IgD-negative memory B cell (primary cell): Measurements from ENCODE around the gene ZNF205. TPM values are rescaled to one million over a fixed set of nuclear protein-coding genes. Genes with fewer than 3 reads are reported as not detected.

Source experiments
- H3K27ac Mint-ChIP-seq, 3 donors: one replicate each; pipeline ENCODE4 v1.8.0; 2020 to 2022; ENCODE audit warnings: mild to moderate bottlenecking in 3 of 3, mixed read lengths in 3 of 3, moderate library complexity in 1 of 3
- H3K27me3 Mint-ChIP-seq: one replicate; pipeline ENCODE4 v1.8.0; 2021; ENCODE audit warnings: mixed read lengths
- H3K36me3 Mint-ChIP-seq: one replicate; pipeline ENCODE4 v1.8.0; 2020; ENCODE audit warnings: mild to moderate bottlenecking, mixed read lengths
- H3K4me1 Mint-ChIP-seq, 3 donors: one replicate each; pipeline ENCODE4 v1.8.0; 2020 to 2022; ENCODE audit warnings: mixed read lengths in 3 of 3, mild to moderate bottlenecking in 1 of 3
- H3K4me3 Mint-ChIP-seq, 4 donors: one replicate each; pipeline ENCODE4 v1.8.0; 2020 to 2022; ENCODE audit warnings: mild to moderate bottlenecking in 4 of 4, mixed read lengths in 4 of 4, moderate library complexity in 3 of 4
- H3K9me3 Mint-ChIP-seq, 3 donors: one replicate each; pipeline ENCODE4 v1.8.0; 2020 to 2021; ENCODE audit warnings: mixed read lengths in 3 of 3, mild to moderate bottlenecking in 1 of 3
- polyA plus RNA-seq: library from polyadenylated mRNA; unstranded; fragments of 300-500 nt; fragmentation: Illumina TruSeq; gene quantifications from one replicate; pipeline ENCODE4 v1.2.3, GENCODE V29; 2021

ZNF205 gene
- polyA plus RNA-seq, 1 donor from 2014 or later = not detected

DNA sequence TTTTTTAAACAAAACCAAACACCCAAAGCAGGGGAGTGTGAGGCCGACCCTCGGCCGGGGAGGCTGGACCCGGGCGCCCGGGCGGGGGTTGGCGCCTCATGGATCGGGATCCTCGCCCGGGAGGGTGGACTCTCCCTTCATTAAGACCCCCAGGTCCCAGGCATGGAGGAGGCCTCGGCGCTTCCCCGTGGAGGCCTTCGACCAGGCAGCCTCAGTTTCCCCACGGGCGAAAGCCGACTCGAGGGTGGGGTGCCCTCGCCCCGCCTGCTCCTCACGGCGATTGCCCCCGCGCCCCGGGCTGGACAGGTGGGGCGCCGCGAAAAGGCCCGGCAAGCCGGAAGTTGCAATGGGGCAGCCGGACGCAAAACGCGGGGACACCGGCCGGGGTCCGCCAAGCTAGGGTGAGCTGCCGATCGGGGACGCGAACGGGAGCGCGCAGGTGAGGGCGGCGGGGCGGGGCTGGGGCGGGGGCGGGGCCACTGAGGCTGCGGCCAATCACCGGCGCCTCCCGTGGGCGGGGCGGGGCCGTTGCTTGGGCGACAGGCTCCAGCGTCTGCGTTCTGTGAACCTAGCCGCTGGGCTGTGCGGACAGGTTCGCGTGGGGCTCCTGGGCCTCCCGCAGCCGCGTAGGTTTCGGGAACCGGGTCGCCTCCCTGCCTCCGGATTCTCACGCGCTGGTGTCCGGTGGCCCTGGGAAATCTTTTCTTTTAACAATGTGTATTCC, 6.0 kb upstream of the ZNF205 start:
- Mint-ChIP-seq H3K27ac (peak overlapping the region; percentile 45 to 86 (median 84)), H3K9me3 (no peaks in the 10 kb centered on the region), H3K27me3 (no peaks in the 10 kb centered on the region), H3K4me1 (peaks cover 9 to 28% (median 13%) of the 10 kb centered on the region in 3 donors), H3K36me3 (no peaks in the 10 kb centered on the region), H3K4me3 (peak overlapping the region; percentile 78 to 91 (median 88))

DNA sequence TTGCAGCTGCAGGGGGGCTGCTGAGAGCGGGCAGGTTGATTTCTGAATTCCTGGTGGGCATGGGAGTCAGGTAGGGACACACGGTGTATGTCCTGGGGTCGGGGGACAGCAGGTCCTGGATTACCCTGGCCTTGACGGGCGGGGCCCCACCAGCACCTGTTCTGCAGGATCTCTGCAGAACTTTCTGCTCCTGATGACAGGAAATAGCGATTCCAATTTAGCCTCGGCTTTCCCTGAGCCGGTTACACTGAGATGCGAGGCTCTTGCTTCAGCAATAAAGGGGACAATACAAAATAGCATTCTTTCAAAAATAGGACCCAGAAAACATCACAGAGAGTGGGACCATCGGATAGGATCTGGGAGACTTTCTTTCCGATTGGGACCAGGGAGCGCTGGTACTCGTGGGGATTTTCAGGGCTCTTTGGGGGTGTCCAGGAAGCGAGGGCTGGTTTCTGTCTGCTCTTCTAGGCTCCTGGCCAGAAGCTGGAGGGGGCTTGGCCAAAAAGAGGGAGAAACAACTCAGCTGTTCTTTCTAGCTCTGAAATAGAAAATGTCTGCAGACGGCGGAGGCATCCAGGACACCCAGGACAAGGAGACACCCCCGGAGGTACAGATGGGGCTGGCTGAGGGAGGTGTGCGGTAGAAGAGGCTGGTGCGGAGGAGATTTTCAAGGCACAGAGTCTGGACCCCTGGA, 642 bp downstream of the ZNF205 start:
- Mint-ChIP-seq H3K27me3 (peaks cover 8% of the 10 kb centered on the region), H3K4me3 (peak overlapping the region in 1 of 4 donors; percentile 9), H3K4me1 (peaks cover 0 to 1% (median 0%) of the 10 kb centered on the region in 3 donors), H3K36me3 (peaks cover 2% of the 10 kb centered on the region), H3K9me3 (no peaks in the 10 kb centered on the region), H3K27ac (no peak overlapping the region)

DNA sequence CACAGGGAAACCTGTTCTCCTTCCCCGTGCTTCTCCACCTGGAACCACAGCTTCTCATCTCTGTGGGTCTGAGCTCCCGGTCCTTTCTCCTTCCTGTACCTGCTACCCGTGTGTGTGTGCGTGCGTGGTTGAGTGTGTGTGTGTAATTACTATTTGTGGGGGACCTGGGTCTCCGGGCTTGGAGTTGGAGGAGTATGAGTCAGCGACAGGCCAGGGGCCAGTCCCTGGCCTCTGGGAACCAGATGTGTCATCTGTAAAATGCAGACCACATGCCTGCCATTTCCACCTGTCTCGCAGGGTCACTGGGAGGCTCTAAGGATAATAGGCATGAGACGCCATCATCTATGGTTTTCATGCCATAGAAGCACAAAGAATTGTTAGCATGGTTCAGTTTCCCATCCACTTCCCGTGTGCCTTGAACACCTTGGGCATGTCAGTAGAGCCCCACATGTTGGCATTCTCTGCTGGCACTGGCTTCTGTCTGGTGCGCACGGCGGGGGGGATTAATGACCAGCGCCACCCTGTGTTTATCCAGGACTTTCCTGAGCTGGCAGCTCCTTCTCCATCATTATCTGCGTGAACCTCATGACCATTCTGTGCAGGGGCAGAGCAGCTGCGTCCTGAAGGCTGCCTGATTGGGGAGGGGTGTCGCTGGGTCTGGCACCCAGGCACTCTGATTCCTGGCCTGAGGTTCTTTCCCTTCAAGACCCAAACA, 1.5 kb downstream of the ZNF205 start:
- Mint-ChIP-seq H3K4me1 (peaks cover 0 to 1% (median 0%) of the 10 kb centered on the region in 3 donors), H3K27ac (peak overlapping the region in 1 of 3 donors; percentile 71), H3K4me3 (peak overlapping the region in 1 of 4 donors; percentile 53), H3K36me3 (peaks cover 2% of the 10 kb centered on the region), H3K27me3 (peaks cover 8% of the 10 kb centered on the region), H3K9me3 (no peaks in the 10 kb centered on the region)

DNA sequence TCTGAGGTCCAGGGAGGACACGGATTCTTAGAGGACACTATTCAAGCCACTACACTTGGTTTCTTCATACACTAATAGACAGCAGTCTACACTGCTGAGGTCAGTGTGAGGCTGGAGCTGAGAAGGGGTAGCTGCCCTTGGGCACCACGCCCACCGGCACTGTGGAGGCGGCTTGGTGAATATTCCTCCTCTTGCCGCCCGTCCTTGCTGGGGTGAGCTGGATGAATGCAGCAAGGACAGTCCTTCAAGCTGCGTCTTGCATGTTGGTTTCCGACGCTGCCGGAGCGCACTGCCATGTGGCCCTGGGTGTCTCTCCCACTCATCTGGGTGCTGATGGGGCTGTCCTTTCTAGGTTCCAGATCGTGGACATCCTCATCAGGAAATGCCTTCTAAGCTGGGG, 2.6 kb downstream of the ZNF205 start:
- no peaks in the 10 kb centered on the region for H3K9me3 Mint-ChIP-seq
- peaks cover 0 to 1% (median 0%) of the 10 kb centered on the region in 3 donors for H3K4me1 Mint-ChIP-seq
- H3K36me3 Mint-ChIP-seq = peaks cover 2% of the 10 kb centered on the region
- peaks cover 8% of the 10 kb centered on the region for H3K27me3 Mint-ChIP-seq
- no peak overlapping the region for H3K27ac Mint-ChIP-seq
- H3K4me3 Mint-ChIP-seq = no peak overlapping the region

DNA sequence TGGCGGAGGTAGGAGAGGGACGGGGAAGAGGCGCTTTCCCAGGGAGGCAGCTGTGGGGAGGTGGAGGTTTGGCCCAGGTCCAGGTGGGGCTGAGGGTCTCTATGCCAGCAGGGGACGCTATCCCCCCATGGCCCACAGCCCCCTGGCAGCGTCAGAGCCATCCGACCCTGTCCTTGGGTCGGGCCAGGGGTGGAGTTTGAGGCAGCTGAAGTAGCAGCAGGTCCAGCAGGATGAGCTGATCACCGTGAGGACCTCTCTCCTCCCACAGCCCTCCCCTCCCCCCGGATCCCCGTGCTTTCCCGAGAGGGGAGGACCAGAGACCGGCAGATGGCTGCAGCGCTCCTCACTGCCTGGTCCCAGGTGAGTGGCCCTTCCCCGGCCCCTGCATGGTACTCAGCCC, 3.2 kb downstream of the ZNF205 start:
- Mint-ChIP-seq H3K27me3 (peaks cover 8% of the 10 kb centered on the region), H3K36me3 (peaks cover 2% of the 10 kb centered on the region), H3K4me1 (peaks cover 0 to 1% (median 0%) of the 10 kb centered on the region in 3 donors), H3K9me3 (no peaks in the 10 kb centered on the region), H3K4me3 (no peak overlapping the region), H3K27ac (no peak overlapping the region)

DNA sequence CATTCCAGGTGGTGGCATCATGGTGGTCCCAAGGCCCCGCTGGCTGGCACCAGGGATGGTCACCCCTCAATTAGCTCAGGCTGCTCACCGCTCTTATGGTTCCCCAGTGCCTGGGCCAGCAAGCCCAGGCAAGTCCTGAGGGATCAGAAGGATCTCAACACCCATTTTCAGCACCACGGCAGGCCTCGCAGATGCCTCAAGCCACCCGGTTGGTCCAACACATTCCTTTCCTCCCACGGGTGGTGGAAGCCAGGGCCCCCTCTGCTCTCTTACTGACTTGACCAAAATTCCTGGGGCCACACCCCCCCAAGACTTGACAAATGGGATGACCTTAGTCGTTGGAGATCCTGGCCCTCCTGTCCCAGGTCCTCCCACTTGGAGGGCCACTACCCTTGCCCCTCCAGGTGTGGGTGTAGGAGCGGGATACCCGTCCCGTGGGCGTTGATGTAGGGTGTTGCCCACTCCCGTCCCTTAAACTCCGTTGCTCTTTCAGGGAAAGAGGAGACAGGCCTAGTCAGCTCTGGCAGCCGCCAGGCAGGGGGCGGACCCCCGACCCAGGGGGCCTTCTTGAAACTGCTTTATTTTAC, 5.9 kb downstream of the ZNF205 start:
- Mint-ChIP-seq H3K9me3 (no peaks in the 10 kb centered on the region), H3K27me3 (no peaks in the 10 kb centered on the region), H3K4me3 (no peak overlapping the region), H3K4me1 (peaks cover 0 to 1% (median 1%) of the 10 kb centered on the region in 3 donors), H3K36me3 (peaks cover 2% of the 10 kb centered on the region), H3K27ac (no peak overlapping the region)

DNA sequence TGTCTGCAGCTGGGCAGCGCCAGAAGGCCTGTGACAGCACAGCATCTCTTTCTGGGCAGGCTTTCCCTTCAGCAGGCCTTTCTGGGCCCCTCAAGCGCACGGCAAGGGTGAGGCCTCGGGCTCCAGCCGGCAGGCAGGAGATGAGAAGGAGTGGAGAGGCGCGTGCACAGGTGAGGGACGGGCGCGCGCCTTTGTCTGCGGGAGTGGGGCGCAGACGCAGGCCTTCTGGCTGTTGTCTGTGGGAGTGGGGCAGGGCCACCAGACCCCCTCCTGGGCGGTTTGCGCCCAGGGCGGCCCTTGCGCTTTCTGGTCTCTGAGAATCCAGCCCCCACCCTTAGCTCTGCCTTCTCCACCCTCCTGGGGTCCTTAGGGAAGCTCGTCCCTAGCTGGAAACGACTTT, 6.5 kb downstream of the ZNF205 start:
- Mint-ChIP-seq H3K4me1 (peaks cover 0 to 6% (median 5%) of the 10 kb centered on the region in 3 donors), H3K4me3 (no peak overlapping the region), H3K27ac (no peak overlapping the region), H3K9me3 (no peaks in the 10 kb centered on the region), H3K27me3 (no peaks in the 10 kb centered on the region), H3K36me3 (peaks cover 2% of the 10 kb centered on the region)

DNA sequence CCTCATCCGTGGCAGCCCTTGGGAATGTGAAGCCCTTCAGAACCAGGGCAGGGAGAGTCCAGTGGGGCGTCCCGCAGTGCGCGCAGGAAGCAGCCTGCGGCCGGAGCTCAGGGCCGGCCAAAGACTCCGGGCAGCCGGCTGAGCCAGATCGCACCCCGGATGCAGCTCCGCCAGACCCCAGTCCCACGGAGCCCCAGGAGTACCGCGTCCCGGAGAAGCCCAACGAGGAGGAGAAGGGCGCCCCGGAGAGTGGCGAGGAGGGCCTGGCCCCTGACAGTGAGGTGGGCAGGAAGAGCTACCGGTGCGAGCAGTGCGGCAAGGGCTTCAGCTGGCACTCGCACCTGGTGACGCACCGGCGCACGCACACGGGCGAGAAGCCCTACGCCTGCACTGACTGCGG, 6.9 kb downstream of the ZNF205 start:
- Mint-ChIP-seq H3K27me3 (no peaks in the 10 kb centered on the region), H3K27ac (no peak overlapping the region), H3K9me3 (no peaks in the 10 kb centered on the region), H3K4me1 (peaks cover 2 to 6% (median 5%) of the 10 kb centered on the region in 3 donors), H3K36me3 (peaks cover 2% of the 10 kb centered on the region), H3K4me3 (no peak overlapping the region)

DNA sequence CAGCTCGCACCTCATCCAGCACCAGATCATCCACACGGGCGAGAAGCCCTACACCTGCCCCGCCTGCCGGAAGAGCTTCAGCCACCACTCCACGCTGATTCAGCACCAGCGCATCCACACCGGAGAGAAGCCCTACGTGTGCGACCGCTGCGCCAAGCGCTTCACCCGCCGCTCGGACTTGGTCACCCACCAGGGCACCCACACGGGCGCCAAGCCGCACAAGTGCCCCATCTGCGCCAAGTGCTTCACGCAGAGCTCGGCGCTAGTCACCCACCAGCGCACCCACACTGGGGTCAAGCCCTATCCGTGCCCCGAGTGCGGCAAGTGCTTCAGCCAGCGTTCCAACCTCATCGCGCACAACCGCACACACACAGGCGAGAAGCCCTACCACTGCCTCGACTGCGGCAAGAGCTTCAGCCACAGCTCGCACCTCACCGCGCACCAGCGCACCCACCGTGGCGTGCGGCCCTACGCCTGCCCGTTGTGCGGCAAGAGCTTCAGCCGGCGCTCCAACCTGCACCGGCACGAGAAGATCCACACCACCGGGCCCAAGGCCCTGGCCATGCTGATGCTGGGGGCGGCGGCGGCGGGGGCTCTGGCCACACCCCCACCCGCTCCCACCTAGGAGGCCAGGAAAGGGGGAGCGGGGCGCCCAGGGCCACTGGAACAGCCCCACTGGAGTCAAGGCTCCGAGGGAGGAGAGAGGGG, 7.5 kb downstream of the ZNF205 start:
- peaks cover 7 to 10% (median 9%) of the 10 kb centered on the region in 3 donors for H3K4me1 Mint-ChIP-seq
- no peaks in the 10 kb centered on the region for H3K9me3 Mint-ChIP-seq
- H3K4me3 Mint-ChIP-seq = no peak overlapping the region
- H3K36me3 Mint-ChIP-seq = peaks cover 2% of the 10 kb centered on the region
- H3K27me3 Mint-ChIP-seq = no peaks in the 10 kb centered on the region
- H3K27ac Mint-ChIP-seq = no peak overlapping the region

DNA sequence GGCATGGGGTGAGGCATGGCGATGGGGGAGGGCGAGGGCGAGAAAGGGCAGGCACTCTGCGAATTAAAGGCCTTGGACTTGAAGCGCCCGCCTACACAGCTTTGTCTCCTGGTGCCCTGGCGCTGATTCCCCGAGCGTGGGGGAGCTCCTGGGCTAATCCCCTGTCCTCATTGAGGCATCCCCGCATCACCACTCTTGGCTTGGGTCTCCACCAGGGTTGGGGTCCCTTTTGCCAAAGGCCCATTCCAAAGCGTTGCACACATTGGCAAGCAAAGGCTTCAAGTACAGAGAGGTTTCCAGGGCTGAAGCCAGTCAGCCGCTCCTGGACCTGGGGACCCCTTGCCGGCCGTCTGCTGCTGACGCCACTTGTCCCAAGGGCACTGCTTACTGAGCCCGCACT, 8.0 kb downstream of the ZNF205 start:
- Mint-ChIP-seq H3K4me1 (peaks cover 7 to 11% (median 10%) of the 10 kb centered on the region in 3 donors), H3K9me3 (no peaks in the 10 kb centered on the region), H3K36me3 (peaks cover 2% of the 10 kb centered on the region), H3K4me3 (no peak overlapping the region), H3K27me3 (no peaks in the 10 kb centered on the region), H3K27ac (peak overlapping the region in 1 of 3 donors; percentile 21)

DNA sequence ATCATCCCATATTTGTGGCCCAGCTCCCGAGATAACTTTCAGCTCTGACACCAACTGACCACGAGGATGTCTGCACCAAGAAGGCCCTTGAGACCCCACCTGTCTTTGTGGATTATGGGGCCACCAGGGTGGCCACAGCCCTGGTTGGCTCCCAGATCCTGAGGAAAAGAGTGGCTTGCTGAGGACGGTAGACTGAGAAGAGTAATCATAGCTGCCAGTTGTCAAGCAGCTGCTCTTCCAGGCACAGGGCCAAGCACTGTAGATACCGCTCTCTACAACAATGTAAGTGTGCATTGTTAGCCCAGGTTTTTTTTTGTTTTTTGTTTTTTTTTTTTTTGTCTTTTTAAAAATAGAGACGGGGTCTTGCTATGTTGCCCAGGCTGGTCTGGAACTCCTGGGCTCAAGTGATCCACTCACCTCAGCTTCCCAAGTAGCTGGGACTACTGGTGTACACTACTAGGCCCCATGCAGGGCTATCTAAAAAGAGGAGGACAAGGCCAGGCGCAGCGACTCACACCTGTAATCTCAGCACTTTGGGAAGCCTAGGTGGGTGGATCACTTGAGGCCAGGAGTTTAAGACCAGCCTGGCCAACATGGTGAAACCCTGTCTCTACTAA, 9.6 kb downstream of the ZNF205 start:
- Mint-ChIP-seq H3K4me1 (peaks cover 7 to 14% (median 11%) of the 10 kb centered on the region in 3 donors), H3K4me3 (peak overlapping the region in 1 of 4 donors; percentile 33), H3K9me3 (no peaks in the 10 kb centered on the region), H3K27ac (no peak overlapping the region), H3K27me3 (no peaks in the 10 kb centered on the region), H3K36me3 (peaks cover 2% of the 10 kb centered on the region)

DNA sequence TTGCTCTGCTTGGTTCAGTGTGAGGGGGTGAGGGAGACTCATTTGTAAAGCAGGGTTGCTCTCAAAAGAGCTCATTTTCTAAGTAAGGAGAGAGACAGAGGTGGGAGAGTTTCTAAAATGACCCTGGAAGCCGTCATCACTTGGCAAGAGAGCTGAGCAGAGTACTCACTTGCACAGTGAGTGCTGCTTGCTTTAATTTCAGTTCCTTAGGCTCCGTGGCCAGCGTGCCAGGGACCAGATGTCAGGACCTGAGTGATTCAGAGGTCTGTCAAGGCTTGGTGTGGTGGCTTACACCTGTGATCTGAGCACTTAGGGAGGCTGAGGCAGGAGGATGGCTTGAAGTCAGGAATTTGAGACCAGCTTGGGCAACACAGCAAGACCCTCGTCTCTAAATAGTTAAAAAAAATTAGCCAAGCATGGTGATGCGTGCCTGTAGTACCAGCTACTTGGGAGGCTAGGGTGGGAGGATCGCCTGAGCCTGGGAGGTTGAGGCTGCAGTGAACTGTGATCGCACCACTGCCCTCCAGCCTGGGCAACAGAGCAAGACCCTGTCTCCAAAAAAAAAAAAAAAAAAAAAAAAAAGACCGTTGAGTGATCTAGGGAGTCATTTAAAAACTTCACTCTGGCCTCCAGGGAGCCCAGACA, 10.7 kb downstream of the ZNF205 start:
- Mint-ChIP-seq H3K27ac (peak overlapping the region in 2 of 3 donors; percentile 91 to 98), H3K9me3 (no peaks in the 10 kb centered on the region), H3K27me3 (no peaks in the 10 kb centered on the region), H3K36me3 (peaks cover 2% of the 10 kb centered on the region), H3K4me1 (peaks cover 7 to 14% (median 14%) of the 10 kb centered on the region in 3 donors), H3K4me3 (peak overlapping the region; percentile 82 to 99 (median 98))

DNA sequence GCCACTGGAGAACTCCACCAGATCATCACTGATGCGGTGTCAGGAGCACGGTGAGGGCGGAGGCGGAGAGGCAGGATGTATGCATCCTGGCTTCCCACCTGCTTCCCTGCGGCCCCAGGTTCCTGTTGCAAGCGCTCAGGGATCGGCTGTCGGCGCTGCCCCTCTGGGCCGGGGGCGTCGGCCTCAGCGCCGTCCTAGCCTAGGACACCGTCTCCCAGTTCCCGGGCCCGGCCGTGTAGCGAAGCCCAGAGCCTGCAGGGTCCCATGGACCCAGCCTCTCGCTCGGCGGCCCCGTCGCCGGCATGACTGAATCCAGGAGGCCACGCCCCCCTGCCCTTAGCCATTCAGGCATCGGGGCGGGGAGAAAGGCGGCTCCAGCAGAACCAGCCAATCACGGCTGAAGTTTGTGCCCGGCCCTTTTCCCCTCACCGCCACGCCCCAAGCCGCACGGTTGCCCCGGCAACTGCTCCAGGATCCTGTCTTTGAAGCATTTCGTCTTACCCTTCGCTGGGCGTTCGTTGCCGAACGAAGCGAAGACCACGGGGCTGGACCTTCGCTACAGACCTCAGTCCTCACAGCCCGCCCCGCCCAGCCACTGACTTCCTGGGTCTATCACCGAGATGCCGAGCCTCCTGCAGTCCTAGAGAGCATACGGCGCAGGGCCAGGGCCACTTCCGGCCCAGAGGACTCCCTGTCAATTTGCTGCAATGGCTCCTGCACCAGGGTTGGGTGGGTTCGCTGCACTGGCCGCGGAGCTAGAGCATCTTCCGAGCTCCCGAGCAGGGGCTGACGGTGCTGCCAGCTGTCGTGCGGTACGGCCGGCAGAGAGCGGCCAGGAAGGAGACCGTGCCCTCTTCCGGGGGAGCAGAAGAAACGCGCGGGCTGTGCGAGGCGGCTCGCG, 11.8 kb downstream of the ZNF205 start:
- Mint-ChIP-seq H3K27me3 (no peaks in the 10 kb centered on the region), H3K36me3 (peaks cover 2% of the 10 kb centered on the region), H3K4me3 (peak overlapping the region; percentile 82 to 99 (median 98)), H3K27ac (peak overlapping the region; percentile 91 to 98 (median 98)), H3K9me3 (no peaks in the 10 kb centered on the region), H3K4me1 (peaks cover 8 to 17% (median 17%) of the 10 kb centered on the region in 3 donors)
